Activated CD4-positive, CD25-positive, alpha-beta regulatory T cell treated with anti-CD3 and anti-CD28 coated beads, Interleukin-2, amount 50 U/mL, for 24 hours (primary cell): ENCODE measurements around the gene MLLT11.
"Not testable (repeated sequence)": the region's sequence is repeated elsewhere in the genome, so short reads cannot be mapped to it uniquely, and the experiment has no call there.

Experiments used
- ATAC-seq, 2 donors: fragments of 150-1000 bp; cut with Tn5 transposase; one replicate each; pipeline ENCODE4 v1.10.0; 2021; ENCODE audit warnings: mild to moderate bottlenecking in 1 of 2, moderate library complexity in 1 of 2

Gene MLLT11

DNA sequence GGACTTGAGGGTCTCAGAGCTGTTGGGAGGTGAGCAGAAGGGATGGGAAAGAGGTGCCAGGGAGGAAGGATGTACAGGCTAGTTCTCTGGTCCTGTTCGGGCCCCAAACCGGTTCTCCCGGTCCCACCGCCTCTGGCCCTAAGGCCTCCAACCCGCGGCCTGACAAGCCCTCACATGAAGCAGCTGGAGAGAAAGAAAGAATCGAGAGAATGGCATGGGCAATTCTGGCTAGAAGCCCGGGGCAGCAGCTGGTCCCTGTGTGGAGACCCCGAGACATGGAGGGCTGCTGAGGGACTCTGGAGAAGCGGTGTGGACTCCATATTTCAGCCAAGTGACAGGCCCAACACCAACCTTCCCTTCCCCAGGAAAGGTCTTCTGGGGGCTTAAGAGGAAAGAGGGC lies 1.5 kb upstream of the MLLT11 start:
- no peak for ATAC-seq

DNA sequence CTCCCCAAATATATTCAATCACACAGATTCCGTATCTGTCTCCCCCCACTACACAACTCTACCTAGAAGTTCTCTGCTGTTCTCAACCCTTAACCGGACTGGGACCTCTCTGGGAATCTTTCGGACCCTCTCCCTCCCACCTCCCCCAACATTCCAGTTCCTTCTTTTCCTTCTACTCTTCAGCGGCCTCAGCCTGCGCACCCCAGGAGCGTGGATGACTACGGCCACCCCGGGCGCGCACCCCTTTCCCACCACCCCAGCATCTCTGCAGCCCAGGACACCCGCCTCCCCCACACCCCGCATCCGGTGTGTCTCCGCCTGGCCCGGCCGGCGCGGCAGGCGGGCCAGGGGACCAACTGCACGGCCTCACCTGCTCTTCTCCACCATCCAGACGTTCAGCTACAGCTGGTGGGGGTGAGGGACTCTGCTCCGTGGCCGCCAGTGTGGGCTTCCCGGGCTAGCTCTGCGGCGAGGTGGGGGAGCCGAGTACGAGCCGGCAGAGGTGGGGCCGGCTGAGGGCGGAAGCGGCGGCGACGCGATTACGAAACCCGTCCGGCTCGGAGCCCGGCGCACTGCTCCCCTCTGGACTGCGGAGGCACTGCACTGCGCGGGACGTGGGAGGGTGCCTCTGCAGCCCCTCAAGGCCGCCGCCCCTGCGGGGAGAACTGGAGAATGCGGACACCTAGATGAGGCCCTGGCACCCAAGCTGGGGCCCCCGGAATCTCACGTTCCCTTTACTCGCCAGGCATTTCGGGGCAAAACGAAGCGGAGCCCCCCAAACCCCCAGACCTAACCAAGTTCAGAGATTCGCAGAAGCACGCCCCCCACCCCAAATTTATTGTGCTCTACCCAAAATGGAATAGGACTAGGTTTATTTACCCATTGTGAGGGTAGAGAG lies 839 bp upstream of the MLLT11 start, which contains the start of gene CDC42SE1:
Gene CDC42SE1 (minus strand): TSS at position 514 of the 898 bp plus-strand sequence. CDS start 3,892 bp downstream, outside the sequence.
- peak; percentile 89 for ATAC-seq

DNA sequence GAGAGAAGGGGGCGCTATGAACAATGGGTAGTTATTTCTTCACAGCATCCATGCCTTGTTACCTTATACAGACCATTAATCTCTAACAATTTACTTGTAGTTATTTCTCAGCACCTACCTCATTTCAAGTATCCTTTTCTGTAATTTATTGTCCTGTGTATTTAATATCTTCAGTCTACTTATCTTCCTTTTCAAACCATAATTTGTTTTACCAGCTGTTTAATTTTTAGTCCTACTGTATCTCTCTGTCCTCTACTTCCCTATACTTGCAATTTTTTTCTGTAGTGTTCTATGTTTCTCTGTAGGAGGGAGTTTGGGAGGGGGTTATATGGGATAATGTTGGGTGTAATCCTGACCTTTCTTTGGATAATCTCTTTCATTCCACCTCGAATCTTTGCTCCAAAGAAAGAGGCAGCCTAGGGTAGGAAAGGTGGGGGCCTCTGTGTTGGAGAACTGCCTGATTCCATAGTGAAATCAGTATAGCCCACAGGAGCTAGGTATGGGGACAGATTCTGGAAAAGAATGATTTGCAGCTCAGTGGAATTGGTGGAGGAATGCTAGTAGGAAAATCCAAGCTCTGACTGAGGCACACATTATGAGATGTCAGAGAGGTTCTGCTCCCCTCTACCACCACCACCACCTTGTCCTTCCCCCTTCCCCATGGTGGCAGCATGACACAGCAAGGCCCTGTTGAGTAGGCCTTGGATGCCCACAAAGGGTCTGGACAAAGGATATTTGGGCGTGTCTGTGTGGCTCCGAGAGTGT lies 642 bp downstream of the MLLT11 start:
- ATAC-seq = no peak

DNA sequence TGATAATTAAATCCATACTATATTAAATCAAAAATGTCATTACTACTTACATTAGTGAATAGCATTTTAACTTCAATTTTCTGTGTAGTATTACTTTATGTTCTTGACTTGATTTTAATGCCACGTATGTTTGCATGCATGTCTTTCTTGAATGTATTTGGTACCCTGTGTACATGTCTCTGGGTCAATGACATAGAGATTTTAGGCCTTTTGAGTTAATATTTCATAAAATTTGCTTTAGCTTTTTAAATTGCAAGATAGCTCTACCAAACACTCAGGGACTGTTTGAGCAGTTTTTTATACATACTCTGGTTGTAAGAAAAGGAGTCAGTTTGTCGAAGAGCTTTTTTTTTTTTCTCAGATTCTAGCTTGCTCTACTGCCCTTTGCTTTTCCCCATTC lies 1.5 kb downstream of the MLLT11 start:
- no peak for ATAC-seq

DNA sequence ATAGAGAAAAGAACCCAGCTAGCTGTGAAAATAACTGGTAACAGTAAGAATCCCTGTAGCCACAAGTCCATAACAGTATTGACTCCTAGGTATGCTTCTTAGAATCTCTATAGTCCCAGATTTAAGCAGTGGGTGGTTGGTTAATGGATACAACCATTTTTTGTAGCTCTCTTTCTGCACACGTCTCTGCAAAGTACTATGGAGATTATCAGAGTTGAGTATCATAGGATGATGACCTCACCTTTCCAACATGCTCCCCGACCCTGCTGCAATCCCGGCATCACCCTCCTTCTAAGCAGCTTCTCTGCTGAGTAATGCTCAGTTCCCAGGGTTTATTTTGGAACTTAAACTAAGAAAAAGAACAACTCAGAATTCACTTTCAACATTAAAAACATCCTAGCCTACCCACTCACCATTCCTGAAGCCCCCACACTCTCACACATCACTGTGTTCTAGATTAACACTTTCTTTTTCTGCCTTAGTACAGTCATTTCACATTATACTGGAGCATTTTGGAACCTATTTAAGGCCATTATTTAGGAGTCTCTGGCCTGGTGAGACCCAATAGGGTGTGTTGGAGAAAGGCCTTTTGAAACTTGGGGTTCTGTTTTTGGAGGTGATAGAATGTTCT lies 2.7 kb downstream of the MLLT11 start:
- ATAC-seq = no peak

DNA sequence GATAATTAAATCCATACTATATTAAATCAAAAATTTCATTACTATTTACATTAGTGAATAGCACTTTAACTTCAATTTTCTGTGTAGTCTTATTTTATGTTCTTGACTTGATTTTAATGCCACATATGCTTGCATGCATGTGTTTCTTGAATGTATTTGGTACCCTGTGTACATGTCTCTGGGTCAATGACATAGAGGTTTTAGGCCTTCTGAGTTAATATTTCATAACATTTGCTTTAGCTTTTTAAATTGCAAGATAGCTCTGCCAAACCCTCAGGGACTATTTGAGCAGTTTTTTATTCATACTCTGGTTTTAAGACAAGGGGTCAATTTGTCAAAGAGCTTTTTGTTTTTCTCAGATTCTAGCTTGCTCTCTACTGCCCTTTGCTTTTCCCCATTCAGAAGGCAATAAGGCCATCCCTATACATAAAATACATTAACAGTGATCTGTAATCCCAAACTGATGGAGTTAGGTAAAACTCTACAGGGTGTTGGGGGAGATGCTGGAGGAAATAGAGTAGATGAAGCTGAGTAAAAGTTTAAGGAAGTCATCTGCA lies 5.0 kb downstream of the MLLT11 start:
- no peak for ATAC-seq

DNA sequence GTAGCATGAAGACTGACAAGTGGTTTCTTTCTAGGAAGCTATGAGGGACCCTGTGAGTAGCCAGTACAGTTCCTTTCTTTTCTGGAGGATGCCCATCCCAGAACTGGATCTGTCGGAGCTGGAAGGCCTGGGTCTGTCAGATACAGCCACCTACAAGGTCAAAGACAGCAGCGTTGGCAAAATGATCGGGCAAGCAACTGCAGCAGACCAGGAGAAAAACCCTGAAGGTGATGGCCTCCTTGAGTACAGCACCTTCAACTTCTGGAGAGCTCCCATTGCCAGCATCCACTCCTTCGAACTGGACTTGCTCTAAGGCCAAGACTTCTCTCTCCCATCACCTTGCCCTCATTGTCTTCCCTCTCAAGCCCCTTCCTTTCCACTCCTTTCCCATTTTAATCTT lies 7.0 kb downstream of the MLLT11 start:
- no peak for ATAC-seq

DNA sequence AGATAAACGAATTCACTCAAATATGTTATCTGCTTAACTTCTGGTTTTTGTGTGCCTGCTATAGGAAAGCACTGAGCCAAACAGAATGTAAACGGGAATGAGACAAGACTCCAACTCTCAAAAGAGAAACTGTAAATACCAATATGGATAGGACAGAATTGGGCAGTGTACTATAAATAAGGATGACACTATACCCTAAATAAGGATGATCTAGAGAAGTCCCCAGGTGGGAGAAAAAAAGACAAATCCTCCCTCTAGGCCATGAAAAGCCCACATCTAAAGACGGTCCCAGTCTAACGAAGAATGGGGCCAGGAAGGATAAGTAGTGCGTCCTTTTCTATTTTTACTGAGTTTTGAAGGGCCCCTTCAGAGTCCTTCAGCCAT lies 8.9 kb downstream of the MLLT11 start:
- no peak for ATAC-seq

DNA sequence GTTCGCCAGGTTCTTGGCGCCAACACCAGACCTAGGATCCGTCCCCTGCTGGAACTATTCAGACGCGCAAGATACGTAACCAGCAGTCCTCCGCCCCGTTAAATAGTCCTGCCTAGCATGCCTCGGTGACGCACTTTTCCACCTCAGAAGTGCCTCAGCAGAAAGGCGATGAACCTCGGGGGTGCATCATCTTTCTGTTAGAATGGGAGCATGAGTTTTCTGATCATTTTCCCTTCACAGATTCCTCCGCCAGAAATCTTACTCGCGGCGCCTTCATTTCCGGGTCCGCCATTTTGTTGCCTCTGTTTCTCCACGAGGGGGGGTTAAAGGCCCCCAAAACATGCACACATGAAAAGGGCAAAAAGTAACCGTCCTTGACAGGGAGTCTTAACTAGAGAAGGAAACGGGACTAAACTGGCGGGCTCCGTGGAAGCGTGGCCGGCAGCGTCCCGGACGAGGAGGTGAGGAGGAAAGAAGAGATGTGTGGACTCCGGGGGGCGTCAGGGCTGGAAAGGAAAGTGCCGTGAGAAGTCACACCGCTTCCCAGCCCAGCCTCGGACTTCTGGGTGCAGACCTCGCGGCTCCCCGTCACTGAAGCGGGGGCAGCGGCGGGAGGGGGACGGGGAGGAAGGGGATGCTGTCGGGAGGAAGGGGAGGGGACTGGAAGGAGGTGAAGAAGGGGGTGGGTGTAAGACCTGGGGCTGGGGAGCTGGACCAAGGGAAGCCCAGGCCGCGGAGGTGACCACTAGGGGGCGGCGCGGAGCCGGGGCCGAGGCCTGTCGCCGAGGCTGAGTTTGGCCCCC lies 10.5 kb downstream of the MLLT11 start, which contains the start of gene GABPB2:
Gene GABPB2 (plus strand): TSS at position 288 of the 803 bp plus-strand sequence. CDS start 17,429 bp downstream, outside the sequence.
- peak; percentile 86 to 91 for ATAC-seq

DNA sequence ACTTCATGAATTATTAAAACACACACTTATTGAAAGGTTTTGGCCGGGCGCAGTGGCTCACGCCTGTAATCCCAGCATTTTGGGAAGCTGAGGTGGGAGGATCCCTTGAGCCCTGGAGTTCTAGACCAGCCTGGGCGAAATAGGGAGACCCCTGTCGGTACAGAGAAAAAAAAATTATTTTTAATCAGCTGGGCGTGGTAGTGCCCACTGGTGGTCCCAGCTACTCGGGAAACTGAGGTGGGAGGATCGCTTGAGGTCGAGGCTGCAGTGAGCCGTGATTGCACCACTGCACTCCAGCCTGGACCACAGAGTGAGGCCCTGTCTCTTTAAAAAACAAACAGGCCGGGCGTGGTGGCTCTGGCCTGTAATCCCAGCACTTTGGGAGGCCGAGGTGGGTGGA lies 12.0 kb downstream of the MLLT11 start:
- no peak for ATAC-seq

DNA sequence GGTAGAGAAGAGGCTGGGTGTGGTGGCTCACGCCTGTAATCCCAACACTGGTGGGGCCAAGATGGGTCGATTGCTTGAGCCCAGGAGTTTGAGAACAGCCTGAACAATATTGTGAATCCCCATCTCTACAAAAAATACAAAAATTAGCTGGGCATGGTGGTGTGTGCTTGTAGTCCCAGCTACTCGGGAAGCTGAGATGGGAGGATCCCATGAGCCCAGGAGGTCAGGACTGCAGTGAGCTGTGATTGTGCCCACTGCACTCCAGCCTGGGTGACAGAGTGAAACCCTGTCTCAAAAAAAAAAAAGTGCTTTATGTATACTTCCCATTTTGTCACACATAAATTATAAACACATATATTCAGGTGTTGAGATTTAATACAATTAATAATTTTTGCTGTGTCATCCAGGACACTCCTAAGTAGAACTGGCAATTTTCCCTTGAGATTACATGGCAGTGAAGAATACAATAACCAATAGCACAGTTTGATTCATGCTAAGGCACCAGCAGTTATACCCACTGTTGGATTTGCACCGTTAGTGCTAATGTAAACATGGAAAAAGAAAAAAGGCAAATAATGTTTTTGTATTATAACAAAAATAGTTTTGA lies 25.9 kb downstream of the MLLT11 start:
- ATAC-seq = no peak

DNA sequence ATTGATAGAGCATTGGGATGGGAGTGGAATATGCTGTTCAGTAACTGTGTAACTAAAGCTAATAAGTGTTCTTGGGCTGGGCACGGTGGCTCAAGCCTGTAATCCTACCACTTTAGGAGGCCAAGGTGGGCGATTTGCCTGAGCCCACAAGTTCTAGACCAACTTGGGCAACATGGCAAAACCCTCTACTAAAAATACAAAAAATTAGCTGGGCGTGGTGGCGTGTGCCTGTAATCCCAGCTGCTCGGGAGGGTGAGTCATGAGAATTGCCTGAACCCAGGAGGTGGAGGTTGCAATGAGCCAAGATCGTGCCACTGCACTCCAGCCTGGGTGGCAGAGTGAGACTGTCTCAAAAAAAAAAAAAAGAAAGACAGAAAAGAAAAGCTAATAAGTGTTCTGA lies 37.2 kb downstream of the MLLT11 start:
- not testable (repeated sequence) for ATAC-seq

DNA sequence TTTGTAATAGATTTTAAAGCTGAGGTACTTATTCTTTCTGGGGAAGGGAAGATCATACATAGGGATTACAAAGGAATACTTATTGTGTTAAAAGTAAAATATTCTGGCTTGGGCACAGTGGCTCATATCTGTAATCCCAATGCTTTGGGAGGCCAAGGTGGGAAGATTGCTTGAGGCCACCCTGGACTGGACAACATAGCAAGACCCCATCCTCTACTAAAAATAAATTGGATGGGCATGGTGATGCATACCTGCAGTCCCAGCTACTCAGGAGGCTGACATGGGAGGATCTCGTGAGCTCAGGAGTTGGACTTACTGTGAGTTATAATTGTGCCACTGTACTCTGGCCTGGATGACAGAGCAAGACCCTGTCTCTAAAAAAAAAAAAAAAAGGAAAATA lies 37.9 kb downstream of the MLLT11 start:
- no peak for ATAC-seq

DNA sequence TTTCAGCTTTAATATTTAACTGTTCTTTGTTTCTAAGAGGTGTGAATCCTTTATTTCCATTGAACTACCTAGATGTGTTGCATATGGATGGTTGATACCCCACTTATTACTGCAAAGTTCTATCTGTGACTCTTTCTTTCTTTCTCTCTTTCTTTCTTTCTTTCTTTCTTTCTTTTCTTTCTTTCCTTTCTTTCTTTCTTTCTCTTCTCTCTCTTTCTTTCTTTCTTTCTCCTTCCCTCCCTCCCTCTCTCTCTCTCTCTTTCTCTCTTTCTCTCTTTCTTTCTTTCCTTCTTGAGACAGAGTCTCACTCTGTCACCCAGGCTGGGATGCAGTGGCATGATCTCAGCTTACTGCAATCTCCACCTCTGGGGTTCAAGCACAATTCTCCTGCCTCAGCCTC lies 44.4 kb downstream of the MLLT11 start:
- no peak for ATAC-seq

DNA sequence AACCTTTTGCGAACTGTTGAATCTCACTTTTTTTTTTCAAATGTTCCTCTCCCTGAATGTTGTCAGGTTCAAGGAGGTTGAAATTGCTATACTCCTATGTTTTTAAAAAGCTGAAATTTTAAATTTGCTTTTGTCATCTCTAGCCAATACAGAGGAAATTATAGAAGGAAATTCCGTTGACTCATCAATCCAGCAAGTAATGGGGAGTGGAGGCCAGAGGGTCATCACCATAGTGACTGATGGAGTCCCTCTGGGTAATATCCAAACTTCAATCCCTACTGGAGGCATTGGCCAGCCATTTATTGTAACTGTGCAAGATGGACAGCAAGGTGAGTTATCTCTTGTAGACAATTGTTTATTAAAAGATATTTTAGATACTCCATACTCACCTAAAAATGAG lies 46.7 kb downstream of the MLLT11 start:
- no peak for ATAC-seq

DNA sequence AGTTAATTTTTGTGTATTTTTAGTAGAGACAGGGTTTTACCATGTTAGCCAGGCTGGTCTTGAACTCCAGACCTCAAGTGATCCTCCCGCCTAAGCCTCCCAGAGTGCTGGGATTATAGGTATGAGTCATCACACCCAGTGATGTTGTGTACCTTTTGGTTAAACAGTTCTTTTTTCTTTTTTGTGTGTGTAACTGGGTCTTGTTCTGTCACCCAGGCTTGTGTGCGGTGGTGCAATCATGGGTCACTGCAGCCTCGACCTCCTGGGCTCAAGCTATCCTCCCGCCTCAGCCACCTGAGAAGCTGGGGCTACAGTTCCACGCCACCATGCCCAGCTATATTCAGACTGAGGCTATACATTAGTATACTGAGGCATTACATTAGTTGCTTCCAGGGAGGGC lies 48.1 kb downstream of the MLLT11 start:
- ATAC-seq = no peak

DNA sequence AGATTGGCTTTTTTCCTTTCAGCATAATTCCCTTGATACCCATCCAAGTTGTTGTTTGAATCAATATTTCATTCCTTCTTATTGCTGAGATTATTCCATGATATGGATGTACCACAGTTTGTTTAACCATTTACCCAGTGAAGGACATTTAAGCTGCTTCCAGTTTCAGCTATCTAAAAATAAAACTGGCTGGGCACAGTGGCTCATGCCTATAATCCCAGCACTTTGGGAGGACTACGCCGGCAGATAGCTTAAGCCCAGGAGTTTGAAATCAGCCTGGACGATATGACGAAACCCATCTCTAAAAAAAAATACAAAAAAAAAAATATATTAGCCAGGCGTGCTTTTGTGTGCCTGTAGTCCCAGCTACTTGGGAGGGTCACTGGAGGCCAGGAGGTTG lies 53.7 kb downstream of the MLLT11 start:
- no peak for ATAC-seq
